ENCODE data around the gene RNF220. TPM values are rescaled to one million over a fixed set of nuclear protein-coding genes. Genes with fewer than 3 reads are reported as not detected.
"Not testable (repeated sequence)": the region's sequence is repeated elsewhere in the genome, so short reads cannot be mapped to it uniquely, and the experiment has no call there.

Gene RNF220
- polyA plus RNA-seq, 1 donor = 83.4 TPM

DNA sequence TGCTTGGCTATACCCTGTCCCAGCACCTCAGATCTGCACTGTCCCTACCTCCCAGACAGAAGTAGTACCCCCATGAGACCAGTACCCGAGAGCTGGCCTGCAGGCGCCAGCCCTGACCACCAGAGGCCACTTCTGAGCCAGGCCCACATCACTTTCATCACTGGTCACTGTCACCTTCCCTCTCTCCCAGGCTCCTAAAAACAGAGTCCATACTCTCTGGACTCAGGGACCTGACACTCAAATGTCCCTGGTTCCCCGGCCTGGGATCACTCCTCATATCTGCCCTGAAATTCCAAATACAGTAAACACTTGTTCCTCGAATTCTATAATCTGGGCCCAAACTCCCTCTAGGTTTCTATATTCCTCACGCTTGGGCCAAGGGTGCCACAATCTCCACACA is 250.6 kb downstream of the RNF220 start:
- H3K27ac ChIP-seq (ENCODE audit: low read length) = no peak overlapping the region
- no peaks in the 10 kb centered on the region for H3K27me3 ChIP-seq (ENCODE audit: control insufficient read depth, insufficient read depth, low read length)
- peaks cover 3% of the 10 kb centered on the region for H3K9me3 ChIP-seq (ENCODE audit: control insufficient read depth, low read depth, low read length)
- no CpG with 5 or more reads among the region's 5 CpGs for WGBS (ENCODE audit: insufficient coverage, low lambda C conversion rate)
- DNase-seq = no peak
- H3K4me3 ChIP-seq (ENCODE audit: low read length) = no peak overlapping the region
- H3K36me3 ChIP-seq (ENCODE audit: control insufficient read depth, insufficient read depth, low read length) = peaks cover 37% of the 10 kb centered on the region
- H3K4me1 ChIP-seq (ENCODE audit: control insufficient read depth, insufficient read depth, low read length) = peaks cover 15% of the 10 kb centered on the region

DNA sequence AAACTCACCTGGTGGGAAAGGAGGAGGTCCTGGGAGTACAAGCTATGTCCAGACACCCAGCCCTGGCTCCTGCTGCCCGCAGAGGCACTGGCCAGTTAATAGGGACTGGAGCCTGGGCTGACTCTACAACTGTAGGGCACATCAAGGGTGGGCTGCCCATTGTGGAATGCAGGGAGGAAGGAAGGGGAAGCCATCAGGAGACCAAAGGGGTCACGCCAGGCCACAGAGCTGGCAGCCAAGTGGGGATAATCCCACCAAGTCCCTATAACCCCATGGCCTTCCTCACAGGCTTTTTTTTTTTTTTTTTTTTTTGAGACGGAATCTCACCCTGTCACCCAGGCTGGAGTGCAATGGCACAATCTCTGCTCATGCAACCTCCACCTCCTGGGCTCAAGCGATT is 254.5 kb downstream of the RNF220 start:
- H3K4me1 ChIP-seq (ENCODE audit: control insufficient read depth, insufficient read depth, low read length) = peaks cover 21% of the 10 kb centered on the region
- H3K27ac ChIP-seq (ENCODE audit: low read length) = no peak overlapping the region
- DNase-seq = no peak
- H3K4me3 ChIP-seq (ENCODE audit: low read length) = no peak overlapping the region
- H3K27me3 ChIP-seq (ENCODE audit: control insufficient read depth, insufficient read depth, low read length) = no peaks in the 10 kb centered on the region
- no CpG with 5 or more reads among the region's 4 CpGs for WGBS (ENCODE audit: insufficient coverage, low lambda C conversion rate)
- peaks cover 18% of the 10 kb centered on the region for H3K36me3 ChIP-seq (ENCODE audit: control insufficient read depth, insufficient read depth, low read length)
- H3K9me3 ChIP-seq (ENCODE audit: control insufficient read depth, low read depth, low read length) = peaks cover 3% of the 10 kb centered on the region

DNA sequence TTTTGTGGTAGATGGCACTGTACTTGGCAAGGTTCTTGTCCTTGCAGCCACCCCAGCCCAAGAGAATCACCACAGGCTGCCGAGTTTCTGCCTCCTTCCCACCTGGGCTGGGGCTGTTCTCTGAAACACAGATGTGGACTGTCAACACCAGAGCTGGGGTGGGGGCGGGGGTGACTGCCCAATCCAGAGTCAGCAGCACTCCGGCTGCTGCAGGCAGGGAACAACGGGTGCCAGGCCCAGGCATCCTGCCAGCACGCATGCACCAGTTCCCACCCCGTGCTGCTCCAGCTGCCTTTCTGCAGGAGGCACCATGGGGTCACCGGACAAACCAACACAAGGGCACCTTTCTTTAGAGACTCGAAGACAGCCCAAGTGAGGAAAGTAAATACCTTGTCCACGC is 255.1 kb downstream of the RNF220 start:
- H3K27me3 ChIP-seq (ENCODE audit: control insufficient read depth, insufficient read depth, low read length) = no peaks in the 10 kb centered on the region
- peaks cover 21% of the 10 kb centered on the region for H3K4me1 ChIP-seq (ENCODE audit: control insufficient read depth, insufficient read depth, low read length)
- peaks cover 14% of the 10 kb centered on the region for H3K36me3 ChIP-seq (ENCODE audit: control insufficient read depth, insufficient read depth, low read length)
- no peak overlapping the region for H3K27ac ChIP-seq (ENCODE audit: low read length)
- no peak for DNase-seq
- no peak overlapping the region for H3K4me3 ChIP-seq (ENCODE audit: low read length)
- WGBS (ENCODE audit: insufficient coverage, low lambda C conversion rate) = no CpG with 5 or more reads among the region's 9 CpGs
- no peaks in the 10 kb centered on the region for H3K9me3 ChIP-seq (ENCODE audit: control insufficient read depth, low read depth, low read length)

DNA sequence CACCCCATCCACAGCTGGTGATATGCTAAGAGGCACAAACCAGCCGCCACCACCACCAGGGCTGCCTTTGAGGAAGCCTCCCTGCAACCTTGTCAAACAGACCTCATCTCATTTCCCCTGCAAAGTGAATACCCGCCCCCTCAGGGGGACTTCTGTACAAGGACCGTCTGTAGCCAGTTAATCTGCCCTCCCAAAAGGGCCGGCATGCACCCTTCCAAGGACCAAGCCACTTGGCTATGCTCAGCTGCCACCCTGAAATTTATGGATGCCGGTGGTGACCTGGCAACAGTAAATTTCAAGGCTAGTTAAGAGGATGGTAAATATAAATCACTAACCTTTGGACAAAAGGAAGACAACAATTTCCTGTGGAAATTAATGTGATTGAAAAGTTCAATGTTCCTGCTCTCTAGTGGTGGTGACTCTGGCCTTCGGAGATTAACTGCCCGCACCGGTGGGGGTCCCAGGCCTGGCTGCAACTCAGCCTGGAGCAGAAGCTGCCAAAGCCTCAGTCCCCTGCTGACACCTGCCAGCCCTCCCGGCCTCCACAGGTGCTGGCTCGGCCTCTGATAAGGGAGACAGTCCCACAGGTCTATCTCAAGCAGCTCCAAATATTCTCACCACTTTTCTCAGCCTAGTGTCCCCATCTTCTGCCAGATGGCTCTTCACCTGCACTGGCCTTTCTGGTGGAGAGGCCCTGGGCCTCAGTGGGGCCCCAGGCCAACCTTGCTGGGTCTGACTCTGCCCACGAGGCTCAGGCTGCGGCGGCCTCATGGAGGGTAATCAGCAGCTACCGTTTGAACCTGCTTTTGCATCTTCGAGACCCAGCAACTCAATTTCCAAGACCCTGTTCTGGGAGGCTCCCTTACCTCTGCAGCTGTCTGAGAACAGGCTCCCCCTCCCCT is 257.0 kb downstream of the RNF220 start:
- H3K9me3 ChIP-seq (ENCODE audit: control insufficient read depth, low read depth, low read length) = no peaks in the 10 kb centered on the region
- DNase-seq = peak in 1 of 2 donors; percentile 58
- H3K27me3 ChIP-seq (ENCODE audit: control insufficient read depth, insufficient read depth, low read length) = no peaks in the 10 kb centered on the region
- peaks cover 11% of the 10 kb centered on the region for H3K36me3 ChIP-seq (ENCODE audit: control insufficient read depth, insufficient read depth, low read length)
- peaks cover 21% of the 10 kb centered on the region for H3K4me1 ChIP-seq (ENCODE audit: control insufficient read depth, insufficient read depth, low read length)
- H3K4me3 ChIP-seq (ENCODE audit: low read length) = no peak overlapping the region
- WGBS (ENCODE audit: insufficient coverage, low lambda C conversion rate) = no CpG with 5 or more reads among the region's 15 CpGs
- H3K27ac ChIP-seq (ENCODE audit: low read length) = peak overlapping the region; percentile 46

DNA sequence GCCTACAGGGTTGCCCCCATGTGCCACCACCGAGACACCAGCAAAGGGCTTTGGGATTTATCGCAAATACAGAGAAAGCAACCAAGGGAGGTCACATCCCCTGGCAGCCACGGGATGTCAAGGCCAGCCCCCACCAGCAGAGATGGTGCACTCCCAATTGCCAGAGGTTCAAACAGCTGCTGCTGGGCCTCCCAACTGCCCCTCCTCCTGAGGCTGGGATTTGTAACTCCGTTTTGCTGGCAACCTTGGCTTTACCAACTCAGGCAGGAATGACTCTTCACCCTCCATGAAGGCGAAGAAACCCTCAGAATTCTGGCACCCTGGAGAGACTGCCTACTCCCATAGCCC is 257.6 kb downstream of the RNF220 start:
- Histone ChIP-seq H3K4me3 (ENCODE audit: low read length) (no peak overlapping the region), H3K27ac (ENCODE audit: low read length) (peak overlapping the region; percentile 46), H3K9me3 (ENCODE audit: control insufficient read depth, low read depth, low read length) (no peaks in the 10 kb centered on the region), H3K27me3 (ENCODE audit: control insufficient read depth, insufficient read depth, low read length) (no peaks in the 10 kb centered on the region), H3K36me3 (ENCODE audit: control insufficient read depth, insufficient read depth, low read length) (peaks cover 9% of the 10 kb centered on the region), H3K4me1 (ENCODE audit: control insufficient read depth, insufficient read depth, low read length) (peaks cover 21% of the 10 kb centered on the region)
- DNase-seq = no peak
- WGBS (ENCODE audit: insufficient coverage, low lambda C conversion rate) = 72% methylated on average over 2 of the region's 5 CpGs

DNA sequence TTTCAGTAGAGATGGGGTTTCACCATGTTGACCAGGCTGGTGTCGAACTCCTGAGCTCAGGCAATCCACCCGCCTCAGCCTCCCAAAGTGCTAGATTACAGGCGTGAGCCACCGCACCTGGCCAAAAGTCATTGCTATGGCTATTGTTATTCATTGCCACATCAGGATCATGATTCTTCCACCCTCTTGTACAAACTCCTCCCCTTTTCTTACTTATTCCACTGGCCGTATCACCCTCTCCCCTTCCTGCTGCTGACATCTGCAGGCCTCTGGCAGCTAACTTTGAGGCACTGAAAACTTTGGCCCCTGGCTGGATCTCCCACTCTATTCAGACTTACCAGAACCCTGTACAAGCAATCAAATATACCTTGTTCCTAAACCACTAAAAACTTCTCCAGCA is 258.4 kb downstream of the RNF220 start:
- WGBS (ENCODE audit: insufficient coverage, low lambda C conversion rate) = 67% methylated on average over 1 of the region's 5 CpGs
- Histone ChIP-seq H3K4me1 (ENCODE audit: control insufficient read depth, insufficient read depth, low read length) (peaks cover 21% of the 10 kb centered on the region), H3K27ac (ENCODE audit: low read length) (no peak overlapping the region), H3K4me3 (ENCODE audit: low read length) (no peak overlapping the region), H3K36me3 (ENCODE audit: control insufficient read depth, insufficient read depth, low read length) (peaks cover 9% of the 10 kb centered on the region), H3K27me3 (ENCODE audit: control insufficient read depth, insufficient read depth, low read length) (no peaks in the 10 kb centered on the region), H3K9me3 (ENCODE audit: control insufficient read depth, low read depth, low read length) (no peaks in the 10 kb centered on the region)
- no peak for DNase-seq

DNA sequence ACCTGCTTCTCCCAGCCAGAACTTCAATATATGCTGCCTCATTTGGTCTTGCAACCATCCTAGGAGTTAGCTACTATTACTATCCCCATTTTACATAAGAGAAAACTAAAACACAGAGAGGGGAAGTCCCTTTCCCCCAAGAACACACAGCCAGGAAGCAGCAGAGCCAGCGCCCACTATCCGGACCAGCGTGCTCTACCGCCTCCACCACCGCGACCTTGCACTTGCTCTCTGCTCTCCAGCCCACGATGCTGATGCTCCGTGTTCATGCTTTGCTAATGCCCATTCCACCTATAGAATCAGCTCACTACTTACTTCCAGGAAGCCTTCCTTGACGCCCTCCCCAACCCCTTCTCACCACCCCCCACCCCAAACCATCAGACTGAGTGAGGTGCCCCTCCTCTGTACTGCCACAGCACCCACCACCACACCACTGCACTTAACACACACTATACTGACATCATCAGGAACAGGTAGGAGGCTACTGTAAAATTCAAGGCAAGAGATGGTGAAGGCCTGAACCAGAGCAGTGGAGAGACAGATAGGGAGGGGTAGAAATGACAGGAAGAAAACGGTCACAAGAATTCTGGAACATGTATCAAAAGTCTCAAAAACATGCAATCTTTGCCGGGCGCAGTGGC is 259.8 kb downstream of the RNF220 start:
- WGBS (ENCODE audit: insufficient coverage, low lambda C conversion rate) = 80% methylated on average over 1 of the region's 12 CpGs

DNA sequence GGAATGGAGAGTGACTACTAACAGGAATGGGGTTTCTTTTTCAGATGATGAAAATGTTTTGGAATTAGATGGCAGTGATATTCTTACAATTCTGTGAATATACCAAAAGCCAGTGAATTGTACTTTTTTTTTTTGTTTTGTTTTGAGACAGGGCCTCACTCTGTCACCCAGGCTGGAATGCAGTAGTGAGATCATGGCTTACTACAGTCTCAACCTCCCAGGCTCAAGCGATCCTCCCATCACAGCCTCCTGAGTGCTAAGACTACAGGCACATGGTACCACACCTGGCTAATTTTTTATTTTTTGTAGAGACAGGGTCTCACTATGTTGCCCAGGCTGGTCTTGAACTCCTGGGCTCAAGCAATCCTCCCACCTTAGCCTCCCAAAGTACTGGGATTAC is 261.7 kb downstream of the RNF220 start:
- peaks cover 12% of the 10 kb centered on the region for H3K4me1 ChIP-seq (ENCODE audit: control insufficient read depth, insufficient read depth, low read length)
- H3K36me3 ChIP-seq (ENCODE audit: control insufficient read depth, insufficient read depth, low read length); H3K27me3 ChIP-seq (ENCODE audit: control insufficient read depth, insufficient read depth, low read length); DNase-seq; H3K4me3 ChIP-seq (ENCODE audit: low read length); H3K27ac ChIP-seq (ENCODE audit: low read length); H3K9me3 ChIP-seq (ENCODE audit: control insufficient read depth, low read depth, low read length): not testable (repeated sequence)
- WGBS (ENCODE audit: insufficient coverage, low lambda C conversion rate) = no CpG with 5 or more reads among the region's 1 CpG

More for the DNA sequence above, 259.8 kb downstream of the RNF220 start:
- peaks cover 21% of the 10 kb centered on the region for H3K4me1 ChIP-seq (ENCODE audit: control insufficient read depth, insufficient read depth, low read length)
- no peak overlapping the region for H3K27ac ChIP-seq (ENCODE audit: low read length)
- H3K27me3 ChIP-seq (ENCODE audit: control insufficient read depth, insufficient read depth, low read length) = no peaks in the 10 kb centered on the region
- no peaks in the 10 kb centered on the region for H3K9me3 ChIP-seq (ENCODE audit: control insufficient read depth, low read depth, low read length)
- no peak for DNase-seq
- no peak overlapping the region for H3K4me3 ChIP-seq (ENCODE audit: low read length)
- no peaks in the 10 kb centered on the region for H3K36me3 ChIP-seq (ENCODE audit: control insufficient read depth, insufficient read depth, low read length)

DNA sequence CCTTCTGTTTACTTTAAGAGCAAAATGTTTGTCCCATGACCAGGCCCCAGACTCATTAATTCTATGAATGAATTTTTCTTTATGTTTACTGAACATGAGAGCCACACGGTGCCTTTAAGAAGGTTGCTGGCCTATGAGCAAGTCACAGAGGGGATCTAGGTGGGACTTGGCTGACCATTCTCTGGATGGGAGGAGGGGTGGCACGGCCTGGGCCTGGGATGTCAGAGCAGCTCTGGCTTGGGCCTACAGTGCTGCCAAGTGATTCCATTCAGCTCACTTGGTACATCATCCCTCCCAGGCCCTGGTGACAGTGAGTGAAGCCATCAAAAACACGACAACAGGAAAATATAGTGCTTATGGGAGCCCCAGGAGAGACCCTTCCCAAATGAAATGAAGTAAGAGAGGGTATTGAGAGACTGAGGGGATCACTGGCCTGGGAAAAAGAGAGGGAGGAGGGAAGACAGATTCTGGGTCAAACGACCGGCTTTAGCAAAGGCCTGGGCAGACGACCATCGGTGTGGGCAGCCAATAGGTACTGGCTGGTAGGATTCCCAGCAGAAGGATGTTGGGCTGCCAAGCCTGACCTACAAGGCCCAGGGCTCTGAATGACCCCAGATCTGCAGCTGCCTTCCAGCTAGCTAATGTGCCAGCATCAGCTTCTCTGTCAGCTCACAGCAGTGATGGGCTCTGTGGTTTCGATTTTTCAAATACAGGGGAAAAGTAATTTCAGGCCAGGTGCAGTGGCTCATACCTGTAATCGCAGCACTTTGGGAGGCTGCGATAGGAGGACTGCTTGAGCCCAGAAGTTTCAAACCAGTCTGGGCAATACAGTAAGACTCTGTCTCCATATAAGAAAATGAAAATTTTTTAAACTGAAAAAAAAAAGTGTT is 265.9 kb downstream of the RNF220 start:
- no CpG with 5 or more reads among the region's 10 CpGs for WGBS (ENCODE audit: insufficient coverage, low lambda C conversion rate)
- no peak overlapping the region for H3K27ac ChIP-seq (ENCODE audit: low read length)
- no peaks in the 10 kb centered on the region for H3K27me3 ChIP-seq (ENCODE audit: control insufficient read depth, insufficient read depth, low read length)
- H3K9me3 ChIP-seq (ENCODE audit: control insufficient read depth, low read depth, low read length) = no peaks in the 10 kb centered on the region
- H3K4me3 ChIP-seq (ENCODE audit: low read length) = no peak overlapping the region
- no peak for DNase-seq
- H3K36me3 ChIP-seq (ENCODE audit: control insufficient read depth, insufficient read depth, low read length) = no peaks in the 10 kb centered on the region
- peaks cover 22% of the 10 kb centered on the region for H3K4me1 ChIP-seq (ENCODE audit: control insufficient read depth, insufficient read depth, low read length)

DNA sequence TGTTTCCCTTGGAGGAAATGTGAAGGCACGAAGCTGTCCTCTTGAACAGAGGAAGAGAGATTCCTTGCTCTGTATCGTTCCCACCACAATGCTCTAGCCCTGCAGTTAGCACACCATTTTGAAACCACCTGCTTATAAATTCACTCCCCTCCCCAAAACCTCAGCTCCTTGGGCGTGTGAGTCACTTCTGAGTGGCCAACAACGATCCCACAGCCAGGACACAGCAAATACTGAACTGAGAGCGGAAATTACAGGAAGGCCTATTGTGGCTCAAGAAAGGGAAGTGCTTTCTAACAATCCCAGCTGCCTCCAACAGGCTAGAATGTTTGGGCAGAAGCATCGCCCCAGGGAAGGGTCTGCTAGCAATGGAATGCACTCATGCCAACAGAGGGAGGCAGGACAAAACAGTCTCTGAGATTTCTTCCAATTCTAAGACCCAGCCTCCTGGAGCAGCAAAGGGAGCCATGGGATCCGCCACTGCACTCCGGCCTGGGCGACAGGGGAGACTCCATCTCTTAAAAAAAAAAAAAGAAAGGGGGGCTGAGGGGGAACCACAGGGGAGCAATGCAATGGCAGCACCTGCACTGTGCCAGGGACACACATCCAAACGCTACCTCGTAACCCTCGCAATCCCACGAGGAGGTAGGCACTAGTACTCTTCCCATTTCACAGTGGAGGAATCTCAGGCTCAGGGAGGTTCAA is 267.4 kb downstream of the RNF220 start:
- H3K9me3 ChIP-seq (ENCODE audit: control insufficient read depth, low read depth, low read length) = no peaks in the 10 kb centered on the region
- H3K4me1 ChIP-seq (ENCODE audit: control insufficient read depth, insufficient read depth, low read length) = peaks cover 32% of the 10 kb centered on the region
- no peaks in the 10 kb centered on the region for H3K27me3 ChIP-seq (ENCODE audit: control insufficient read depth, insufficient read depth, low read length)
- no peak overlapping the region for H3K27ac ChIP-seq (ENCODE audit: low read length)
- DNase-seq = peak in 1 of 2 donors; percentile 14
- H3K4me3 ChIP-seq (ENCODE audit: low read length) = no peak overlapping the region
- H3K36me3 ChIP-seq (ENCODE audit: control insufficient read depth, insufficient read depth, low read length) = no peaks in the 10 kb centered on the region
- no CpG with 5 or more reads among the region's 13 CpGs for WGBS (ENCODE audit: insufficient coverage, low lambda C conversion rate)

Measured in large intestine (tissue), 3 donors.